Erythroblast (primary cell): ENCODE measurements around the gene ZBTB38.

Experiments used
- GATA1 ChIP-seq: IDR thresholded peaks from 2 replicates; pipeline ENCODE4 v1.6.1; 2011; ENCODE audit warnings: low read depth, mild to moderate bottlenecking, control low read depth, low read length, moderate library complexity
- POLR2A ChIP-seq: IDR thresholded peaks from 2 replicates; pipeline ENCODE4 v1.6.1; 2011; ENCODE audit warnings: mild to moderate bottlenecking, low read length

DNA sequence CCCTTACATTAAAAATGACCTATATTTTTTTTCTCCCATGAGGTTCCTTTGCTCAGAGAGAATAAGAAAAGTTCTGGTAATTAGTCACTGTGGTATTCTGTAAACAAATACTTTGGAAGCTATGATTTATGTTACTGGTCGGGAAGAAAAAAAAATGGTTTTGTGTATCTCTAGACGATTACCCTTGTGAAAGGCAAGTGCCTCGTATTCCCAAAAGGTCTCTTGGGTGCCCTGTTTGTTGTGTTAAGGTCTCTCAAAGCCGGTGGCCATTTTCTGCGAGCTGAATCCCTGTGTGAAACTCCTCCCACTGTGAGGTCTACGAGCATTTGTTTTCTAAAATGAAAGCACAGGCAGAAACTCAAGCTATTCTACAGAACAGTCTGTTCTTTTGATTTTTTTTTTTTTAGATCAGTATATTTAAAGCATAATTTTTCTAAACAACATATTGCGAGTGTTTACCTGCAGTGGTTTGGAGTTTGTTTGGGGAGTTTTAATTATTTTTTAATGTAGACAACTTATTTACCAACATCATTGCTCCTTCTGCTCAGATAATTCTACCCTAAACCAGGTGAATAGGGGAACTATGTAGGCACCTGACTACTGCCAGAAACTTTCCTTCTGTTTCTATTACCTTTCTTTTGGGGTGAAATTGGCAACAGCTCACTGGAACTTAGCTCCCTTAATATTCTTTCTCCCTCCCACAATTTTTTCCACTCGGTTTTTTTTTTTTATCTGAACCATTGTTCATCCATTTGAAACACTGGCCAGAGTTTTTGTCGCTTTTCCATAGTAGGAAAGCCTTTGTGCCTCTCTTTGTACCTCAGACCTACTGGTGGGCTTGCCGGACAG is 44.0 kb downstream of the ZBTB38 start:
- TF ChIP-seq POLR2A (peak; percentile 37), GATA1 (no peak)
